ENCODE data around the gene CELSR1.
"Not testable (repeated sequence)": the region's sequence is repeated elsewhere in the genome, so short reads cannot be mapped to it uniquely, and the experiment has no call there.

The CELSR1 gene

GRCh38 chr22:46479046-46479445 is 58.4 kb downstream of the CELSR1 start:
- DNase-seq, result no peak

DNA sequence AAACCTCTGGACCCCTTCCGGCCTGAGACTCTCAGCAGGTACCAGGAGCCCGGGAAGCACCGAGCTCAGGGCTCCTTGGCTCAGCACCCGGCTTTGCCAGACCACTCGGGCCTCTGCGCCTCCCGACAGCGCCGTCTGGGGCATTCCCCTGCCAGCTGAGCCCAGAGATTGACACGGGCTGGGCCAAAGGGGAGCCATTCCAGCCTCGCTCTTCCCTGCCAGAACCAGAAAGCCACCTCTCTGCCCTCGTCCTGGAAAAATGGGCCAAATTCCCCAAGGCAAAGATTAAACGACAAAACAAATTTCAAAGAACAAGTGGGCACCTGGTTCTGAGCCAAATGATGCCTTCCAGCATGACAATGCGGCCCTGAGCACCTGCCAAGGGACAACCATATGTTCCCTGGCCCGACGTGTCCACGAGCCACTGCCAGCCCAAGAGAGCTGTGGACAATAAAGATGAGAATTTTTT is 59.3 kb downstream of the CELSR1 start:
- DNase-seq, result no peak

DNA sequence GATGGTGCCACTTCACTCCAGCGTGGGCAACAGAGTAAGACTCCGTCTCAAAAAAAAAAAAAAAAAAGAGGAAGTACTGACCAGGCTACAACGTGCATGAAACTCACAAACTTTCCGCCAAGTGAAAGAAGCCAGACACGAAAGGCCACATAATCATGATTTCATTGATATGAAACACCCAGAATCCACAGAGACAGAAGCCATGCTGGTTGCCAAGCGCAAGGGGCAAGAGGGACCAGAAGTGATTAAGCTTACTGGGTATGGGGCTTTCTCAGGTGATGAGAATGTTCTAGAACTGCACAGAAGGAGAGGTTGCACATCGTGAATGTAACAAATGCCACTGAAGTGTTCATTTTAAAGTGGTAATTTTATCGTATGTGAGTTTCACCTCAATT is 60.9 kb downstream of the CELSR1 start:
- DNase-seq, result peak; percentile 8 to 27

- no peak for DNase-seq
These were observed 63.4 kb downstream of the CELSR1 start for GRCh38 chr22:46473896-46474557.

DNA sequence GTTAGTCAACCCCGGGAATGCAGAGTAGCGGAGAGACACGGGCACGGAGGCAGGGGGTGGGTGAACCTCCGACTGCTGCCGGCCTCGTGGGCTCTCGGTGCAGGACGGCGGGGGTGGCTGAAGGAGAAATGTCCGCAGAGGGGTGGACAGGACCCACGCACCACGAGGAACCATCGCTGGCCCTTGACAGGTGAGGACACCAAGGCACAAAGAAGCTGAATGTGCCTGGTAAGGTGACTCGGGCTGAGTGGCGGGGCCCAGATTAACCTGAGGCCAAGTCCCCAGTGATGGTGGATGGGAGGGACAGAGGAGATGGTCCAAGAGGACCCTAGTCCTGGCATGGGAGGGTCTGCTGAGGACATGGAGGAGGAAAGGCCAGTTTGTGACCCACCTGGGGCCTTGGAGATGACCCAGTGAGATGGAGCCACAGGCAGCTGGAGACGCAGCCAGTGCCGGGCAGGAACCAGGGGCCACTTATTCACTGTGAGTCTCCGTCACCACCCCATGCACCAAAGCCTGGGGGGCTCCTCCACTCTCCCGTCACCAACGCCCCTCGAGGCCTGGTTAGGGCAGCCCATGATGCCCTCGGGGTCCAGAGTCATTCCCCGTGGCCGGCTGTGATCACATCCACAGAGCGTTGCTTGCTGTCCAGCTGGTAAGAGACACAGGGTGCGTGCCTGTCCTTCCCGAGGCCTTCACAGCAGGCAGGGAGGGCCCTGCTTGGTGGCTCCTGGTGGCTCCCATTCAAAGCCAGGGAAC is 64.2 kb downstream of the CELSR1 start:
- DNase-seq, result no peak

GRCh38 chr22:46472722-46473016 is 64.8 kb downstream of the CELSR1 start:
- no peak for DNase-seq

DNA sequence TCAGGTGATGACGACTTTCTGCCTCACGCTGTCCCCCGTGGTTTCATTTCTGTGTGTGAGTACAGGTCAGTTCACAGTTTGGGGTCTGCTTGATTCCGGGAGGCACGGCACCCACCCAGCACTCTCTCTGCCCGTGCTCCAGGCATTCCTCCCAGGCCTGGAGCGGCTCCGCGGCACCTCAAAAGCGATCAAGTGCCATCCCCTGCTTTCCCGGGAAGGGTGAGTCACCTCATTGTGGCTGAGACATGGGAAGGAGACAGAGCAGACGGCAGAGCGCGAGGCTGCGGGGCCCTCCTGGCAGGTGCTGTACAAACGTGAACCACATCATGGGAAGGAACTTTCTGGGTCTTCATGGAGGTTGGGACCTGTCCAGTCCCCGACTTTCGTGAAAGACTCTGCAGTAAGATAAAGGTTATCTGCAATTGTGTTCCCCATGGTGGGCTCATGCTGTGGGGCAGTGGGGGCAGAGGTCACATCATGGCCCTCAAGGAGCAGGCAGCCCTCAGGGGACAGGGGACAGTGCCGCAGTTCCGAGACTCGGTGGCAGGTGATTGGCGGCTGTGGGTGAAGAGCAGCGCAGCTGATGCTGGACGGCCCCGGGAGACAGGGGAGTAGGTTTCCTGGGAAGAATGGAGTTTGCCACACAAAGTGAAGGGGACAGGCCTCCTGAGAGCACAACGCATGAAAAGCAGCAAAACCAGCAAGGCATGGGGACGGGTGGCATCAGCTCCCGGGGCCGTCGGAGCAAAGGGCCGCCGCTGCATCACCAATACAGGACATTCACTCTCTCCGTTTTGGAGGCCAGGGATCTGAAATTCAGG is 65.3 kb downstream of the CELSR1 start:
- DNase-seq, result no peak

DNA sequence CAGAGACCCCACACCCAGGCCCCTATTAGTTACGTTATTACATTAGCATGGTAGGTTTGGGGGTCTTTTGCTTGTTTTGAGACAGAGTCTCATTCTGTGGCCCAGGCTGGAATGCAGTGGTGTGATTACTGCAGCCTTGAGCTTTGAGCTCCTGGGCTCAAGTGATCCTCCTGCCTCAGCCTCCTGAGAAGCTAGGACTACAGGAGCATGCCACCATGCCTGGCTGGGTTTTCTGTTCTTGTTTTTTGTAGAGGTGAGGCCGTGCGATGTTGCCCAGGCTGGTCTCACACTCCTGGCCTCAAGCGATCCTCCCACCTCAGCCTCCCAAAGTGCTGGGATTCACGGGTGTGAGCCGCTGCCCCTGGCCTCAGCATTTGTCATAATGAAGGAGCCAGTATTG is 66.1 kb downstream of the CELSR1 start:
- not testable (repeated sequence) for DNase-seq

DNA sequence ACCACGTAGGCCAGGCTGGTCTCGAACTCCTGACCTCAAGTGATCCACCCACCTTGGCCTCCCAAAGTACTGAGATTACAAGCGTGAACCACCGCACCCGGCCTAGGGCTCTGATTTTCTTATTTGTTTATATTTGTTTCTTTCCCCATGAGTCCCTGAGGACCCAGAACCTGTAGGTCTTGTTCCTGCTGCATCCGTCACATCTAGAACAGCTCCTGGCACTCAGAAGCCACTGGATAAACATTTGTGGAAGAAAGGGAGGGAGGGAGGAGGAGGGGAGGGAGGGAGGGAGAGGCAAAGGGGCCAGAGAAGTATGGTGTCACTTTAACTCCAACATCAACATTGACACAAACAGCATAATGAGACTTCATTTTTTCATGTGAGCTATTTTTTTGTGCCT is 67.7 kb downstream of the CELSR1 start:
- DNase-seq, result no peak

GRCh38 chr22:46467006-46467405 is 70.4 kb downstream of the CELSR1 start:
- no peak for DNase-seq

DNA sequence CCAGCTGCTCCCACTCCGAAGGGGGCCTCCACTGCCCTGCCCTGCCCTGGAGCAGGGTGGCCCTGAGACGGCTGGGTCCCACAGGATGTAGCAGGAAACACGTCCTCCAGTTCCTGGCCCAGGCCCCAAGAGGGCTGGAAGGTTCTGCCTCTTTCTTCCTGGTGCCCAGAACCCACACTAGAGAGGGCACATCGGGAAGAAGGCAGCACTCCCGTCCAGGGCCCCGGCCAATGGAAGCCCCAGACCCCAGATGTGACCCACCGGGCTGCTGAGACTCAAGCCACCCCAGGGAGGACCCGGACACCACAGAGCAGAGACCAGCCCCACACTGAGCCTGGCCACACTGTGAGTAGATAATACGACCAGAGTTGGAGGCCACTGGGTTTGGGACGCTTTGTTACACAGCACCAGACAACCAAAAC is 71.2 kb downstream of the CELSR1 start:
- no peak for DNase-seq

DNA sequence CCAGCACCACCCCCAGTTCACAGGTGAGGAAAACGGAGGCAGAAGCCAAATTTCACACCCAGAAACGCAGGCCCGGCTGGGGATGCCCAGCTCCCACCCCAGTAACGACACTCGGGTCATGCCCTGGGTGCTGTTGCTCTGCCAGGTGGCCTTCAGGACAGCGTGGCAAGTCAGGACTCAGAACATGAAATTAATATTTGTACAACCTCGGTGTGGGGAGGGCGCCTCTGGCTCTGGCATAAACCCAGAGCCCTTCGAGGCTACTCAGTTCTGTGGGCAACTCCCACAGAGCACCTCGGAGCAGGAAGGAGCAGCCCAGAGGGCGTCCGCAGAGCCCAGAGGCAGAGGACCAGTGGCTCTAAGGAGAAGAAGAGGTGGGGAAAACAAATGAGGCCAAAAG is 71.6 kb downstream of the CELSR1 start:
- no peak for DNase-seq

GRCh38 chr22:46465345-46465720 is 72.1 kb downstream of the CELSR1 start:
- no peak for DNase-seq

GRCh38 chr22:46464701-46465344 is 72.6 kb downstream of the CELSR1 start:
- DNase-seq, result no peak

DNA sequence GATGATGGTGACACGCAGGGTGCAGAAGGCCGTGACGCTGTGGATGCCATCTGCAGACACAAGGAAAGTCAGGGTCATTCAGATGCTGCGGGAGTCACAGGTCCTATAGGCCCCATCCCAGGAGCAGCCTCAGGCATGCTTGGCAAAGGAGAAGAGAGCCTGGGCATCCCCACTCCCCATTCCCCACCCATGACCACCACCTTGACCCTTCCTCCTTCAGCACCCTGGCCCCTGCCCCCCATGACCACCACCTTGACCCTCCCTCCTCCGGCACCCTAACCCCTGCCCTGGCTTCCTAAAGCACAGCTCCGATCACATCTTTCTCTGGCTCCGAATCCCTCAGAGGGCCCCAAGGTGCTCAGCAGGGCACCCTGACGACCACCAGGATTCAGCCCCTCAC is 73.1 kb downstream of the CELSR1 start:
- no peak for DNase-seq

DNA sequence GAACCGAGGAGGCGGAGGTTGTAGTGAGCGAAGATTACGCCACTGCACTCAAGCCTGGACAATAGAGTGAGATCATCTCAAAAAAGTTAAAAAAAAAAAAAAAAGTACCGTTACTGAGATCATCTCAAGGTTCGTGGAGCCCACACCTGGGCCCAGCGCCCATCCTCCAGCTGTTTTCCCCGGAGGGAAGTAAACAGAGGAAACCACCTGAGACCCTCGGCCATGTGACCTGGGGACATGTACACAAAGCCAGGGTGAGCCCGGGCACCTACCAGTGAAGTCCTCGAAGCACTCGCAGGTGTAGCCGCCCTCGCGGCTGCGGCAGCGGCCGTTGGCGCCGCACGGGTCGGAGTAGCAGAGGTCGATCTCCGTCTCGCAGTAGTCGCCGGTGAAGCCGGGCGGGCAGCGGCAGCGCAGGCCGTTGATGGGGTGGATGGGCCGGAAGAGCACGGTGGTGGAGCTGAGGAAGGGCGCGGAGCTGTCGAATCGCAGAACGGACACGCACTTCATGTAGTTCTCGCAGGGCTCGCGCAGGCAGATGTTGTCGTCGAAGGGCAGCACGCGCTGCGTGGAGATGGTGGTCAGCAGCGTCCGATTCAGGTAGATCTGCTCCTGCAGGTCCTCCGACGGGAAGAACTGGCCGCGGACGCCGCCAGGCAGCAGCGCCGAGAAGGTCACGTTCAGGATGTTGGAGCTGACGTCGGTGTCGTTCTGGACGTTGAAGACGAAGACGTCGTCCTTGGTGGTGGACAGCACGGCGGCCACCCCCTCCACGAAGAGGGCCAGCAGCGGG is 73.8 kb downstream of the CELSR1 start:
- DNase-seq, result no peak

DNA sequence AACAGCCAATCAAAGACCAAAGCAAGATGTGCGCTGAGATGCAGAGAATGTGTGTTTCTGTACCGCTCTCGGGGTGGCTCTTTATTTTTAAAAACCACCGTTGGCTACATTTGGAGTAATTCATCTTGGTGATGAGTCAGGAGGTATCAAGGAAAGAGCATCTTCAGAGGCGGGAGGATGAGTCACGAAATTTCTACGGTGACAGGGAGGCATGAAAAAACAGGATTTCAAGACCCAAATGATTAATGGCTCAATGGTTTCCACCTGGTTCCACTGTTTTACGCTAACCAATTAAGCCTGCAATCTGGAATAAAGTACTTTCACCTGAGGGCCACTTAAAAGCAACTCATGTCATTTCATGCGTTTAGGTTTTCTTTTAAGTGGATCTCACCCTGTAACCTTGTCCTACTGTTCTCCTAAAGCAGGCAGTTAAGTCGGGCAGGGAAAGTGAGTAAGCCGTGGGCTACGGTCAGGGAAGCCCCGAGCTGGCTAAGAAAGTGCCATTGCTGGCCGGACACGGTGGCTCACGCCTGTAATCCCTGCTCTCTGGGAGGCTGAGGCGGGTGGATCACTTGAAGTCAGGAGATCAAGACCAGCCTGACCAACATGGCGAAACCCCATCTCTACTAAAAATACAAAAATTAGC is 74.6 kb downstream of the CELSR1 start:
- no peak for DNase-seq

DNA sequence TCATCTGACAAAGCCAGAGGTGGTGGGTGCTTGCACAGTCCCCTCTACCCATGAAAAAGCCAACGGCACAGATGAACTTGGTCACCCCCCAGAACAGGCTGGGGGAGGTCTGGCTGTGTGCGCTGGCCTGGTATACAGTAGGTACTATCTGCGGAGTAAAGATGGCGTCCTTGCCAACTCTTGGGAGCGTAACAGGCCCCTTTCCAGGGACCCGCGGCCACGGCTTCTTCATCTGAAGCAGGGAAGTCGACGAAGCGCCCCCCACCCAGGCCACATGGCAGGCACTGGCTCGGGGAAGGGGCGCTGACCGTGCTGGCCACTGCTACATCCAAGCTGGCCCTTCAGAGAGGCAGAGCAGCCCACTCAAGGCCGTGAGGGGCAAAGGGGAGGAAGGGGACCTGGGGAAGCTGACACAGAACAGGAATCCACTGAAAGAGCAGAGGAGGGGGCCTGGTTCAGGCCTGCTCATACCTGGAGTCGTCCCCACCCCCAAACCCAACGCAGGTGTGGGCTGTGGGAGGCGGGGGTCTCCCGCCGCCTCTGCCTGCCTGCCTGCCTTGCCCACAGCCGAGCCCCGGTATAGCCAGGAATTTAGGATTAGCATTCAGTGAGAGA is 75.7 kb downstream of the CELSR1 start:
- DNase-seq, result no peak

DNA sequence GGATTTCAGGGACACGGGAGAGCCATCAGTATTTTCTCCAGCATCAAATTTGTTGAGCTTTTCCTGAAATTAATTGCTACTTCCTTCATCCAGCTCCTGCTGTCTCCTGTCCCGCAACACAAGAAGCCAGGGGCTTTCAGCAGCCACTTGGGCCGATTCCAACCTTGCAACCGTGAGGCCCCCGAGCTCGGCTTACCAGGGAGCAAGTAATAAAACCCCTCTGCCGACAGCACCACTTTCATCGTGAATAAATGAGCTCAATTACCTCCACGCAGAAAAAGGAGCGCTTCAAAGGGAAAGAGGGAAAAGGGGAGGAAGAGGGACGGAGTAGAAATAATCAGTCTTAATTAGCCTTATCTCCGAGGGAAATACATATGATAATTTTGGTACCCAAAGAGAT is 76.6 kb downstream of the CELSR1 start:
- no peak for DNase-seq

DNA sequence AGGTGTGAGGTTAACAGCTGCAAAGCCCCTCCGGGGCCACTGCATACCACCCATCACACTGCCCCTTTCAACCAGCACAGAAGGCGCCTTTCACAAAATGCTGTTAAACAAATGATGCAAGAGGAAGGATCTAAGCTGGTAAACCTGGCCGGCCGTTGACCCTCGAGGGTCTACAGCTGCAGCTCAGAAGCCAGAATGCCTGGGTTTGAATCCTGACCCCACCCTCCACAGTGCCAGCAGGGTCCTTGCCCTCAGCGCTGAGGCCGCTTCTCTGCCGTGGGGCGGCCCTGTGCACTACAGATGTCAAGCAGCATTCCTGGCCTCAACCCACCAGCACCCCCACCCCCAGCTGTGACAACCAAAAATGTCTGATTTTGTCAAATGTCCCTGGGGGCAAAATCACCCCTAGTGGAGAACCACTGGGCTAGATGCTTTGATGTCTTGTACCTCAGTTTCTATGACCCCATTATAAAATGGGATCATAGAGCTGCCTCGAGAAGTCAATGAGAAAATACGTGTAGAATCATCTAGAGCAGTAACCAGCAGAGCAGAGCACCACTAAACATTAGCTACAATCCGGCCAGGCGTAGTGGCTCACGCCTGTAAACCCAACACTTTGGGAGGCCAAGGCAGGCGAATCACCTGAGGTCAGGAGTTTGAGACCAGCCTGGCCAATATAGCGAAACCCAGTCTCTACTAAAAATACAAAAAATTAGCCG is 77.9 kb downstream of the CELSR1 start:
- no peak for DNase-seq

DNA sequence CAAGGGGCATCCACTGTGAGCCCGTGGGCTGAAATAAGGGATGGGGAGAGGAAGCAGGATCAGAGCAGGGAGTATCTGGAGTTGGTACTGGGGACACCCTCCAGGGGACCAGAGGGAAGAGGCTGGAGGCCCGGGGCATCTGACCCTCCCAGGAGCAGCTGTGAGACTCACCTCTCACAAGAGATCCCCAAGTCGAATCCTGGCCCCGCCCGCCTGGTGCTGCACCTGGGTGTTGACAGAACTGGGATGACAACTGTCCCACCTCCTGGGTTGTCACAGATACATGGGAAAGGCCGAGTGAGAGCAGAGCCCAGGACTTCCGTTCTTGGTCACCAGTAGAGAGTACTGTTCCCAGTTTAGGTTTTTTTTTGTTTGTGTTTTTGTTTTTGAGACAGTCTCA is 78.9 kb downstream of the CELSR1 start:
- DNase-seq, result no peak

Data from Kasumi-1 (cell line).